ENCODE data around the gene PNMA8B.
"Not testable (repeated sequence)": the region's sequence is repeated elsewhere in the genome, so short reads cannot be mapped to it uniquely, and the experiment has no call there.

PNMA8B gene

GRCh38 chr19:46513461-46514236 is 18.0 kb upstream of the PNMA8B start:
- peak; percentile 84 for DNase-seq

- no peak for DNase-seq
Measured at GRCh38 chr19:46511237-46511636, 15.6 kb upstream of the PNMA8B start.

- no peak for DNase-seq
Measured at GRCh38 chr19:46508206-46508605, 12.5 kb upstream of the PNMA8B start.

GRCh38 chr19:46503848-46504453 is 8.3 kb upstream of the PNMA8B start:
- DNase-seq: no peak

GRCh38 chr19:46502891-46503290 is 7.2 kb upstream of the PNMA8B start:
- no peak for DNase-seq

GRCh38 chr19:46499692-46500091 is 4.0 kb upstream of the PNMA8B start:
- no peak for DNase-seq

GRCh38 chr19:46497773-46498172 is 2.1 kb upstream of the PNMA8B start:
- DNase-seq: no peak

GRCh38 chr19:46496886-46497285 is 1.2 kb upstream of the PNMA8B start:
- not testable (repeated sequence) for DNase-seq

GRCh38 chr19:46496304-46496703 is 637 bp upstream of the PNMA8B start:
- no peak for DNase-seq

- no peak for DNase-seq
Measured at GRCh38 chr19:46494941-46495785, 504 bp downstream of the PNMA8B start.

GRCh38 chr19:46494146-46494940 is 1.3 kb downstream of the PNMA8B start:
- DNase-seq: no peak

- DNase-seq: peak; percentile 53
Measured at GRCh38 chr19:46493236-46494145, 2.2 kb downstream of the PNMA8B start.

- peak; percentile 42 for DNase-seq
Measured at GRCh38 chr19:46492841-46493235, 2.8 kb downstream of the PNMA8B start.

GRCh38 chr19:46491975-46492682 is 3.5 kb downstream of the PNMA8B start:
- DNase-seq: no peak

- no peak for DNase-seq
Measured at GRCh38 chr19:46490774-46491173, 4.9 kb downstream of the PNMA8B start.

- peak; percentile 17 for DNase-seq
Measured at GRCh38 chr19:46489445-46490272, 6.0 kb downstream of the PNMA8B start.

GRCh38 chr19:46488551-46488950 is 7.1 kb downstream of the PNMA8B start:
- DNase-seq: no peak

GRCh38 chr19:46487802-46488445 is 7.7 kb downstream of the PNMA8B start:
- DNase-seq: peak; percentile 80

- no peak for DNase-seq
Measured at GRCh38 chr19:46487178-46487801, 8.4 kb downstream of the PNMA8B start.

Measured in activated naive CD4-positive, alpha-beta T cell treated with anti-CD3 and anti-CD28 coated beads, Interleukin-2, amount 50 U/mL, for 16 hours (primary cell).